ENCODE measurements around the gene SSC5D. TPM values are rescaled to one million over a fixed set of nuclear protein-coding genes. Genes with fewer than 3 reads are reported as not detected.

Gene SSC5D
- total RNA-seq, 2 experiments from 2014 or later = 0.50 to 2.7 TPM

- Histone ChIP-seq H3K9me2 (ENCODE audit: insufficient read depth, low read length) (no peaks in the 10 kb centered on the region), H3K9me3 (ENCODE audit: low read length) (no peaks in the 10 kb centered on the region), H3K4me1 (ENCODE audit: insufficient read depth, low read length, poor library complexity, severe bottlenecking) (peaks cover 21% of the 10 kb centered on the region), H3K36me3 (ENCODE audit: insufficient read depth, low read length) (no peaks in the 10 kb centered on the region), H3K4me2 (ENCODE audit: low read length) (no peak overlapping the region), H3K27ac (ENCODE audit: low read depth, low read length, poor library complexity, severe bottlenecking) (no peak overlapping the region), H2AFZ (ENCODE audit: low read length) (no peak overlapping the region), H4K20me1 (ENCODE audit: insufficient read depth, low read length) (no peaks in the 10 kb centered on the region), H3K4me3 (ENCODE audit: low read depth, low read length, poor library complexity, severe bottlenecking) (no peak overlapping the region), H3K79me2 (ENCODE audit: insufficient read depth, low read depth, low read length) (peaks cover 13% of the 10 kb centered on the region; the same call in 1 of the 2 replicates)
- ChIA-PET POLR2A (interaction anchor here (1.0 kb wide), 1 partner anchor 150 kb away, joined by 3 read pairs; the partner anchor contains the start of gene ZNF784), CTCF (ENCODE audit: unreplicated experiment) (no interaction called here)
- TF ChIP-seq CTCF (conservative IDR thresholded peaks at IDR 0.05; ENCODE audit: low read length) (no peak), EZH2phosphoT487 (IDR thresholded peaks at IDR 0.05; ENCODE audit: borderline replicate concordance, low read depth, low read length) (no peak)
- DNase-seq (ENCODE audit: low spot score) = no peak
- BruUV-seq (replicated peaks) = no TSS peak
- intact Hi-C loops (cut with micrococcal nuclease; ENCODE audit: unreplicated experiment) = no loop called here
Measured at GRCh38 chr19:55474269-55475265, 13.7 kb upstream of the SSC5D start.

- Histone ChIP-seq H3K9me2 (ENCODE audit: insufficient read depth, low read length) (no peaks in the 10 kb centered on the region), H3K4me2 (ENCODE audit: low read length) (peak within 1 kb of the TSS; percentile 87), H3K4me3 (ENCODE audit: low read depth, low read length, poor library complexity, severe bottlenecking) (peak within 1 kb of the TSS; percentile 73), H3K79me2 (ENCODE audit: insufficient read depth, low read depth, low read length) (peaks cover 13% of the 10 kb centered on the region; the same call in 1 of the 2 replicates), H3K36me3 (ENCODE audit: insufficient read depth, low read length) (no peaks in the 10 kb centered on the region), H3K27ac (ENCODE audit: low read depth, low read length, poor library complexity, severe bottlenecking) (peak within 1 kb of the TSS; percentile 52), H4K20me1 (ENCODE audit: insufficient read depth, low read length) (no peaks in the 10 kb centered on the region), H2AFZ (ENCODE audit: low read length) (peak within 1 kb of the TSS; percentile 79; the same call in 1 of the 2 replicates), H3K4me1 (ENCODE audit: insufficient read depth, low read length, poor library complexity, severe bottlenecking) (peaks cover 25% of the 10 kb centered on the region), H3K9me3 (ENCODE audit: low read length) (no peaks in the 10 kb centered on the region)
- ChIA-PET POLR2A (interaction anchor here (0.6 to 1.4 kb wide), 5 partner anchors 9 to 219 kb away, joined by 3 to 4 read pairs (median 3); partner anchors contain the start of gene NAT14), CTCF (ENCODE audit: unreplicated experiment) (interaction anchor here (1.7 kb wide), 1 partner anchor 27 kb away, joined by 4 read pairs; no protein-coding TSS in a partner anchor)
- no TSS peak for BruUV-seq (replicated peaks)
- peak; percentile 99 for DNase-seq (ENCODE audit: low spot score)
- no peak for TF ChIP-seq CTCF (conservative IDR thresholded peaks at IDR 0.05; ENCODE audit: low read length)
- TF ChIP-seq EZH2phosphoT487 (IDR thresholded peaks at IDR 0.05; ENCODE audit: borderline replicate concordance, low read depth, low read length) = no peak
- intact Hi-C loops (cut with micrococcal nuclease; ENCODE audit: unreplicated experiment) = no loop called here
Measured at GRCh38 chr19:55476100-55476775, 12.0 kb upstream of the SSC5D start, which contains the start of gene ZNF628. ZNF628 (plus strand) TSS chr19:55476617; CDS start chr19:55479911, 3,294 bp downstream.

Data from OCI-LY7 (cell line).